Urinary bladder (tissue), 4 donors: ENCODE data around the gene EXT2. TPM values are rescaled to one million over a fixed set of nuclear protein-coding genes. Genes with fewer than 3 reads are reported as not detected.

ENCODE experiments used
- DNase-seq: peaks from one replicate; pipeline ENCODE4 v3.0.0-alpha.2; 2015; ENCODE audit errors: extremely low spot score
- H3K27ac ChIP-seq: one replicate; pipeline ENCODE4 v1.5.1; 2013; ENCODE audit warnings: low read depth, mild to moderate bottlenecking, moderate library complexity
- H3K36me3 ChIP-seq: one replicate; pipeline ENCODE4 v1.6.1; 2013; ENCODE audit warnings: mild to moderate bottlenecking, moderate library complexity; ENCODE audit not compliant: insufficient read depth
- H3K4me1 ChIP-seq: one replicate; pipeline ENCODE4 v1.6.1; 2013; ENCODE audit warnings: mild to moderate bottlenecking, moderate library complexity; ENCODE audit not compliant: insufficient read depth
- H3K4me3 ChIP-seq: one replicate; pipeline ENCODE4 v1.5.1; 2013; ENCODE audit warnings: low read depth, low read length
- WGBS: extraction: QIAGEN DNeasy Blood & Tissue Kit; methylation state at CpG from one replicate; pipeline ENCODE4 v1.1.7; 2013; 5-methylcytosine and 5-hydroxymethylcytosine counted together
- polyA plus RNA-seq: library from polyadenylated mRNA; stranded (reverse); fragments of 200-250 nt; gene quantifications from one replicate; pipeline ENCODE4 v1.2.3, GENCODE V29; 2013
- total RNA-seq: library from RNA; depleted of rRNA; stranded (reverse); fragments of >200 nt; gene quantifications from one replicate; pipeline ENCODE4 v1.2.3, GENCODE V29; 2014
- donor health status: healthy with polysubstance abuse.
- donor health status: healthy.

Gene EXT2
- 95.3 TPM for total RNA-seq
- polyA plus RNA-seq, result 52.2 TPM

DNA sequence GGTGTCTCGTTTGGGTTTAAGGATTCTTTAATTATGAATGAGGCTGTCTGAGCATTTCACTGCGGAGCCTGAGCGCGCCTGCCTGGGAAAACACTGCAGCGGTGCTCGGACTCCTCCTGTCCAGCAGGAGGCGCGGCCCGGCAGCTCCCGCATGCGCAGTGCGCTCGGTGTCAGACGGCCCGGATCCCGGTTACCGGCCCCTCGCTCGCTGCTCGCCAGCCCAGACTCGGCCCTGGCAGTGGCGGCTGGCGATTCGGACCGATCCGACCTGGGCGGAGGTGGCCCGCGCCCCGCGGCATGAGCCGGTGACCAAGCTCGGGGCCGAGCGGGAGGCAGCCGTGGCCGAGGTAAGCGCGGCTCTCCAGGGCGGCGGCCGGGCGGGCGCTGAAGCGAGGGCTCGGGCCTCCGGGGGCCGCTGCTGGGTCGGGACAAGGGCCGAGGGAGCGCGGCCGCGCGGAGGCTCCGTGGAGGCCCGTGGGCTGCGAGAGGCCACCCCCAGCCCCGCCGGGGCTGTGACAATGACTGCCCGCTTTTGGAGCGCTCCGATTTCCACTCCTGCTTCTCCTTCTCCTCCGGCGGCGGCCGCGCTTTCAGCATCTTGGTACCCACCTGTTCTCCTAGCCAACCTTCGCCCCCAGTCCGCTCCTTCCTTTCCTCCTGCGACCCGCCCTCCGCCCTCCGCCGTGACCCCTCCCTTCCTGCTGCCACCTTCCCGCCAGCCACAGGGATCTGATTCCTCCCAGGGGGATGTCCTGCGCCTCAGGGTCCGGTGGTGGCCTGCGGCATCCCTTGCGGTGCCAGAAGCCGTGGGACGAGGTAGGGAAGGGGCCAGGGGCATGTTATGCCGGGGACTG lies at the start of gene EXT2:
Gene EXT2, plus strand, starts transcription at position 173 of the 854 bp plus-strand sequence. CDS start 12,035 bp downstream, outside the sequence.
- Histone ChIP-seq H3K36me3 (peaks cover 2% of the 10 kb centered on the region), H3K27ac (peak within 1 kb of the TSS; percentile 56), H3K4me1 (no peaks in the 10 kb centered on the region), H3K4me3 (peak within 1 kb of the TSS; percentile 94)
- DNase-seq, result peak; percentile 36
- under 1% methylated on average over 83 of the region's 83 CpGs for WGBS

DNA sequence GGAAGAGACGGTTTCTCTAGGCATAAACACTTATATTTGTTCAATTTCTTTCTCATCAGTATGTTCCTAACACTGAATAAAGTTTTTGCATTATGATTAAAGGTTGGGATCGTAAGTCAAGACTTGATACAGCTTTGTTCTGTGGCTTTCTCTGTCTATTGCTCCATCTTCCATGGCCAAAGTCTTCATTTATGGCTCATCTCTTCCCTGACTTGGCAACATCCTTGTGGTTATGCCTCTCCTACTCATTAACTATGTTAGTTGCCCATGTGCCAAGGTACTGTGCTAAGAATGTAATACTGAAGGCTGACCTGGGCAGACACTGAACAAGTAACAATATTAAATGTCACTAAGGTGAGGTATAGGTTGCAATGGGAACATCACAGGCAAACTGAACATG lies 49.3 kb upstream of the EXT2 start:
- Histone ChIP-seq H3K4me1 (no peaks in the 10 kb centered on the region), H3K36me3 (no peaks in the 10 kb centered on the region), H3K27ac (no peak overlapping the region), H3K4me3 (no peak overlapping the region)
- no peak for DNase-seq
- 82% methylated on average over 2 of the region's 2 CpGs for WGBS

DNA sequence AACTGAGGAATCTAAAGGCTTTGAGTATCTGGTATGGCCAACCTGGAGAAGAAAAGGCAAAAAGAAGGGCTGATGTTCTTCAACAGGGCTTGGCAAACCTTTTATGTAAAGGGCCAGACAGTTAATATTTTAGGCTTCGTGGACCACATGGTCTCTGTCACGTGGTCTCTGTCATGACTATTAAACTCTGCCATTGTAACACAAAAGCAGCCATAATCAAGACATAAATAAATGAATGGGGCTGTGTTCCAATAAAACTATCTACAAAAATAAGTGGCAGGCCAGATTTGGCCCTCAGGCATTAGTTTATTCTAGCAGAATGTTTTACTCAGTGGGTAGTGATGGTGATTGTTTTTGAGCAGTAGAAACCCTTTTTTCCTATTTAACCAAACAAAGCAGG lies 48.2 kb upstream of the EXT2 start:
- Histone ChIP-seq H3K36me3 (no peaks in the 10 kb centered on the region), H3K4me1 (no peaks in the 10 kb centered on the region), H3K27ac (no peak overlapping the region), H3K4me3 (no peak overlapping the region)
- no peak for DNase-seq
- WGBS, result 57% methylated on average over 2 of the region's 2 CpGs

GRCh38 chr11:44047931-44048431 lies 47.5 kb upstream of the EXT2 start, which contains the start of gene ACCSL:
ACCSL (plus strand) TSS chr11:44047981; CDS start chr11:44048037, 56 bp downstream.
- WGBS, result 85% methylated on average over 12 of the region's 12 CpGs
- Histone ChIP-seq H3K4me3 (no peak within 1 kb of the TSS), H3K27ac (no peak within 1 kb of the TSS), H3K36me3 (no peaks in the 10 kb centered on the region), H3K4me1 (no peaks in the 10 kb centered on the region)
- DNase-seq, result no peak

GRCh38 chr11:44049832-44050231 lies 45.6 kb upstream of the EXT2 start:
- Histone ChIP-seq H3K4me3 (no peak overlapping the region), H3K4me1 (no peaks in the 10 kb centered on the region), H3K27ac (no peak overlapping the region), H3K36me3 (no peaks in the 10 kb centered on the region)
- DNase-seq, result no peak
- WGBS, result 84% methylated on average over 3 of the region's 3 CpGs

- H3K27ac ChIP-seq, result no peak overlapping the region
- no peak overlapping the region for H3K4me3 ChIP-seq
- no peaks in the 10 kb centered on the region for H3K36me3 ChIP-seq
- H3K4me1 ChIP-seq, result no peaks in the 10 kb centered on the region
- 94% methylated on average over 4 of the region's 4 CpGs for WGBS
- DNase-seq, result no peak
Measured at GRCh38 chr11:44051171-44051570, 44.3 kb upstream of the EXT2 start.

DNA sequence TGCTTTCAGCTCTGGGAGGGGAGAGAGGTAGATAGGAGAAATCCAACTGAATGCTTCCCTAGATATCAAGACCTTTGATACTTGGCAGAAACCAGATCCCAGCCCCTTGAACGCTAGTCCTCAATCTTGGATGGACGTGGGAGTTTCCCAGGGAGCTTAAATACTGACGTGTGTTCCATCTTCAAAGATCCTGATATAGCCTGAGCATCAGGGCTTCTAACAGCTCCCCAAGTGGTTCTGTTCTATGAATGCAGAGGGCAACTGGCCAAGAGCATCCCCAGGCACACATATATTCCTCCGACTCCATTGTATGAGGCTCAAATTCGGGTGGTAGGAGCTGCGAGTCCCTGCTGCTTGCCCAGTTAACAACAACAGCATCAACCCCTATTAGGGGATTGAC lies 38.1 kb upstream of the EXT2 start:
- Histone ChIP-seq H3K27ac (no peak overlapping the region), H3K36me3 (no peaks in the 10 kb centered on the region), H3K4me1 (no peaks in the 10 kb centered on the region), H3K4me3 (no peak overlapping the region)
- DNase-seq, result no peak
- WGBS, result 76% methylated on average over 6 of the region's 6 CpGs

DNA sequence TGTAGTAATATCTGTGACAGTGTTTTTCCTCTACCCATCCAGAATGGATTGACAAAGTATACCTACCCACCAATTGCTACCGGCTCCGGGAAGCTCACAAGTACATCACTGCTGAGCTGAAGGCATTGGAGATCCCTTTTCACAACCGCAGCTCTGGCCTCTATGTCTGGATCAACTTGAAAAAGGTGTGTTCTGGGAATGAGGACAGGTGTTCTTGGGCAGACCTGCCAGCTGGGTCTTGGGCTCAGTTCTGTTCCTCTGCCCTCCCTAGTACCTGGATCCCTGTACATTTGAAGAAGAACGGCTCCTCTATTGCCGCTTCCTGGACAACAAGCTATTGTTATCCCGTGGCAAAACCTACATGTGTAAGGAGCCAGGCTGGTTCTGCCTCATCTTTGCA lies 37.2 kb upstream of the EXT2 start:
- H3K36me3 ChIP-seq, result no peaks in the 10 kb centered on the region

DNA sequence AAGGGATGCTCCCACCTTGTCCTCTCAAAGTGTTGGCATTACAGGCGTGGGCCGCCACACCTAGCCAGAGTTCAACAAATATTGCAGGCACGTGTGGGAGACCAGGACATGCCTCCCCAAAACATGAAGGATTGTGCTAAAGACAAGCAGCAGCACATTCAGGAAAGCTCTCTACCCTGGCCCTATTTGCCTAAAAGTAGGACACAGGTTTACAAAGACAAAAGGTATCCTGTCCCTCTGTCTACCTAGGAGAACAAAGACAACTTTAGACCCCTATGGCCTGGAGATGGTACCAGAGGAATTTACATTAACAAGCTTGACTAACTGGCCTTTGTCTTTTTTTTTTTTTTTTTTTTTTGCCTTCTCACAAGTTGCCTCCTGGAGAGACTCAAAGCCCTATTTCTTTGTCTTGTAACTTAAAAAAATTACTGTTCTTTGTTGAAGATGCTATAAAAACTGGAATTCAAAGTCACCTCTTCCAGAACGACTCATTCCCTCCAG lies 30.3 kb upstream of the EXT2 start:
- no peak overlapping the region for H3K27ac ChIP-seq
- no peaks in the 10 kb centered on the region for H3K4me1 ChIP-seq
- 68% methylated on average over 4 of the region's 4 CpGs for WGBS
- H3K36me3 ChIP-seq, result no peaks in the 10 kb centered on the region
- peak overlapping the region; percentile 85 for H3K4me3 ChIP-seq
- DNase-seq, result peak; percentile 4

More for the DNA sequence above, 37.2 kb upstream of the EXT2 start:
- DNase-seq, result no peak
- no peak overlapping the region for H3K27ac ChIP-seq
- 90% methylated on average over 6 of the region's 6 CpGs for WGBS
- no peaks in the 10 kb centered on the region for H3K4me1 ChIP-seq
- no peak overlapping the region for H3K4me3 ChIP-seq

- Histone ChIP-seq H3K27ac (peak within 1 kb of the TSS; percentile 97), H3K36me3 (peaks cover 1% of the 10 kb centered on the region), H3K4me3 (peak within 1 kb of the TSS; percentile 85), H3K4me1 (no peaks in the 10 kb centered on the region)
- WGBS, result under 1% methylated on average over 70 of the region's 70 CpGs
- DNase-seq, result peak; percentile 77
Measured at GRCh38 chr11:44065841-44066731, 29.4 kb upstream of the EXT2 start, which contains the start of gene ACCS. ACCS (plus strand) TSS chr11:44066270; CDS start chr11:44067628, 1,358 bp downstream.

DNA sequence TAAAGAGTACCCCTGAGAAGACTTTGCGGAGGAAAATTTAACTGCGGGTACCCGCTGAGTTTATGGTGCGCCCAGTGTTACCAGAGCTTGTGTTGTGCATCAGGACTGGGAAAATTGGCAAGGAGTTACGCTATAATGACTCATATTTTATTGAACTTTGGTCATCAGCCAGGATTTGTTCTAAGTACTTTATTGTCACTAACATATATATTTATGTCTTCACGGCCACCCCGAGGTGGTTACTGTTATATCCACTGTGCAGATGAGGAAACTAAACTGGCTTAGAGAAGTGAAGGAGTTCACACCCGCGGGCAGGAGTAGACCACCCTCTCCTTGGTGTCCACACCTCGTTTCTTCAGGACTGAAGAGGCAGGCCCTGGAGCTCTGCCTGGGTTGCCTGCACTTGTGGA lies 28.7 kb upstream of the EXT2 start:
- peak overlapping the region; percentile 85 for H3K4me3 ChIP-seq
- H3K4me1 ChIP-seq, result no peaks in the 10 kb centered on the region
- WGBS, result 27% methylated on average over 10 of the region's 10 CpGs
- peaks cover 3% of the 10 kb centered on the region for H3K36me3 ChIP-seq
- no peak for DNase-seq
- H3K27ac ChIP-seq, result peak overlapping the region; percentile 97

GRCh38 chr11:44067266-44067665 lies 28.2 kb upstream of the EXT2 start:
- DNase-seq, result no peak
- Histone ChIP-seq H3K4me1 (no peaks in the 10 kb centered on the region), H3K27ac (no peak overlapping the region), H3K4me3 (peak overlapping the region; percentile 85), H3K36me3 (peaks cover 3% of the 10 kb centered on the region)
- WGBS, result 81% methylated on average over 5 of the region's 5 CpGs

DNA sequence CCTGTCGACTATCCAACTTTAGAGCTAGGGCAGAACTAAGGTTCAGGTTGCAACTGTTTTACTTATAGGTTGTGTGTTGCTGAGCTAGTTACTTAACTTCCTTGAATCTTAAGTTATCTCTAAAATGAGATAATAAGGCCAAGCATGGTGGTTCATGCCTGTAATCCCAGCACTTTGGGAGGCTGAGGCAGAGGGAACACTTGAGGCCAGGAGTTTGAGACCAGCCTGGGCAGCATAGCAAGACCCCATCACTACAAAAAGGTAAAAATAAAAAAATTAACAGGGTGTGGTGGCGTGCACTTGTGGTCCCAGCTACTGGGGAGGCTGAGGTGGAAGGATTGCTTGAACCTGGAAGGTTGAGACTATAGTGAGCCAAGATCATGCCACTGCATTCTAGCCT lies 27.3 kb upstream of the EXT2 start:
- Histone ChIP-seq H3K4me1 (no peaks in the 10 kb centered on the region), H3K4me3 (no peak overlapping the region), H3K27ac (no peak overlapping the region), H3K36me3 (peaks cover 3% of the 10 kb centered on the region)
- DNase-seq, result no peak
- over 99% methylated on average over 2 of the region's 2 CpGs for WGBS
